HG03175 (cell line): ENCODE measurements around the gene NDUFS6.

Experiments
- ATAC-seq: cut with Tn5 transposase; IDR thresholded peaks from one replicate; pipeline ENCODE4 v1.9.1; 2021; ENCODE audit warnings: mild to moderate bottlenecking, moderate library complexity; ENCODE audit not compliant: unreplicated experiment

The NDUFS6 gene

DNA sequence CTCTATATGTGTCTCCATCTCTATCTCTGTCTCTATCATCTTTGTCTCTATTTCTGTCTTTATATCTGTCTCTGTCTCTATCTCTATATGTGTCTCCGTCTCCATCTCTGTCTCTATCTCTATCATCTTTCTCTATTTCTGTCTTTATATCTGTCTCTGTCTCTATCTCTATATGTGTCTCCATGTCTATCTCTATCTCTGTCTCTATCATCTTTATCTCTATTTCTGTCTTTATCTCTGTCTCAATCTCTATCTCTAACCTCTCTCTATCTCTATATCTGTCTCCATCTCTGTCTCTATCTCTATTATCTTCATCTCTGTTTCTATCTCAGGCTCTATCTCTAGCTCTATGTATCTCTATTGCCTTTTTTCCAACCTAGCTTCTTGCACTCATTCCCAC is 44.5 kb downstream of the NDUFS6 start:
- ATAC-seq: no peak

DNA sequence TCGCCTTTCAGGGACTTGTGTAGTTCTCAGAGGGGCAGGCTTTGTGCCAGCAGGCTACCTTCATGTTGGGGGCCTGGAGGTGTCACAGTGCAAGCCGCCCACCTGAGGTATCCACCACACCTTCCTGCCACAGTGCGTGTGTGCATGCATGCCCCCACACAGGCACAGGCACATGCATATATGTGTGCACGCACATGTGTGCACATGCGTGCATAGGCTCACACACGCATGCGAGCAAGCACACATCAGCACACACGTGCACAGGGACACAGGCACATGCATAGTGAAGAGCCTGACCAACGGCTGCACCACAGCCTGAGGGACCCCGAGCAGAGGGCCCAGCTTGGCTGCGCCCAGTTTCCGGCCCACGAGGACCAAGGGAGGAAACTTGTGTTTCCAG is 45.4 kb downstream of the NDUFS6 start:
- no peak for ATAC-seq

DNA sequence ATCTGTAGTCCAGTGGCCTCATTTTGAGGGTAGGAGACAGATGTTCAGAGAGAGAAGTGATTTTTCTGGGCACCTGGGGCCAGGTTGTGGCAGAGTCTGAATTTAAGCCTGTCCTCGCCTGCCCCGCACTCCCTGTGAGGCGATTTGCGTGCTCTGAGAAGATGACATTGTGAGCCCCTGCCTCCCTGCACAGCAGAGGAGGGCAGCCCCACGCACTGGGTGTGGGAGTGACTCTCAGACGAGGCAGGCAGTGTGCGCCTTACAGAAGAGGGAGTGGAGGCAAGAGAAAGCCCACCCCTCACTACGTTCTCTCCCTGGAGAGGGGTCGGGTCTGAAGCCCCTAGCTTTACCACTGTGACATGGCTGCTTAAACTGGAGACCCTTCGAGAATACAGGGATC is 45.8 kb downstream of the NDUFS6 start:
- ATAC-seq: no peak

DNA sequence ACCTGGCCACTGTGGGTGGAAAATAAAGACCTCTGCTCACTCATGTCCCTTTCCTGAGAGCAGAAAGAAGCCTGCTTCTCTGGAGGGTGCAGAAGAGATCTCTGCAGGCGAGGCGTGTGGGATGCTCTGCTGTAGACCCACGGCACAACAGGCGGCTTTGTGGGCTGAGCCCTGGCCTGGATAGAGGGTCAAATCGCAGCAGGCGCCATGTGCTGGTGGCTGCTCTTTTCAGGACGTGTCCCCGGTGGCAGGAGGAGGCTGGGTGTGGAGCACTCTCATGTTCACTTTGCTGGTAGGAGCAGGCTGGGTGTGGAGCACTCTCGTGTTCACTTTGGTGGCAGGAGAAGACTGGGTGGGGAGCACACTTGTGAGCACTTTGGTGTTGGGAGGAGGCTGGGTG is 46.4 kb downstream of the NDUFS6 start:
- ATAC-seq: no peak

DNA sequence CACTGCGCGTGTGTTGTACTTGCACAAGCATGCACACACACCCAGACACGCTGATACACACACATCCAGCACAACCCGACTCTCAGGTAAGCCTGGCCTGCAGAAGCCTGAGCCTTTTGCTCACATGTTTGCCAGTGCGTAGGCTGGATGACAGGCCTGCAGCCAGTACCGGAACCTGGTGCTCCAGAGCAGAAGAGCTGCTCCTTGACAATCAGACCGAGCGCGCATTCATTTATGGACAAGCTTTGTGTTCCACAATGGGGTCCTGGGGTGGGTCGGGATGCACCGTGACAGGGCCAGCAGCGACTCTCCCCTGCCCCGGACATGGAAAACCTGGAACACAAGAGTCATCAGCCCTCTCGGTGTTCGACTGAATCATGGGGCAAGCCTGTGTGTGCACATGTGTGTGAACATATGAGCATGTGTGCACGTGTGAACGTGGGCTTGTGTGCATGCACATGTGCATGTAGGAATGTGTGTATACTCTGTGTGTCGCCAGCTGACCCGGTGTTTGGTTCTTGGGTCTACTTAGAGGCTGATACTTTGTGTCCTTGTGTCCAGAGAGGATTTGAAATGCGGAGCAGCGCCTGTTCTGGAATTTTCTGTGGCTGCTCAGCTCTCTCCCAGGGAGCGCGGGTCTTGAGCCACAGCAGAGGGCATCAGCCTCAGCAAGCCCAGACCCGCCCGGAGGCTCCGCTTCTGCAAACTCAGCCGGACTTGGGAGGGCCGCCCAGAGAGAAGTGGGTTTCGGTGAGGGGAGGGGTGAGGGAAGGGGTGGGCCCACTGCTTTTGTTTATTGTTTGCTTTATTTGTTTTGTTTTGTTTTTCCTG is 49.3 kb downstream of the NDUFS6 start:
- no peak for ATAC-seq

DNA sequence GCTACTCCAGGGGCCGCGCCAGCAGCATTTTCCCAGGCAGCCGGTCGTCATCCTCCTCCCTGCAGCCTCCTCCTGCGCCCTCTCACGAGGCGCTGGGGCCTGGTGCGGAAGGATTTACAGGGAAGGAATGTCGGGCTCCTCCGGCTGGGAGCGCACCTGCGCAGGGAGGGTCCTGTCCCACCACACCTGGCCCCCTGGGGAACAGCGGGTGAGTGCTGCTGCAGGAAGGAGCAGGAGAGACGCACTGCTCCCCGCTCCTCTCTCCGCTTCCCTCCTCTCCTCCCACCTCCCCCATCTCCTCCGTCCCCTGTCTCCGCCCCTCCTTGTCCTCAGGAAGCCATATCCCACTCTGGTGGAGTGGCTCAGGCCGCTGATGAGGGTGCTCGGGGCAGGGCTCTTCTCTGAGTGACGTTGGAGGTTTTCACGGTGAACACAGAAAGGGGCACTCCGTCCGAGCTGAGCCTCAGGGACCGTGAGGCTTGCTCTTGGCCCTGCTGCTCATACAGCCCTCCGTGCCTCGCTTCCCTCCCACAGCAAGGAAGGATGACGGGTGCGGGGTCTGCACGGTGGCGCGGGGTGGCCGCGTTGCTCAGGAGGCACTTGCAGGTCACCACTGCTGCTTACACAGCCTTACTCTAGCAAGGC is 50.2 kb downstream of the NDUFS6 start:
- no peak for ATAC-seq

DNA sequence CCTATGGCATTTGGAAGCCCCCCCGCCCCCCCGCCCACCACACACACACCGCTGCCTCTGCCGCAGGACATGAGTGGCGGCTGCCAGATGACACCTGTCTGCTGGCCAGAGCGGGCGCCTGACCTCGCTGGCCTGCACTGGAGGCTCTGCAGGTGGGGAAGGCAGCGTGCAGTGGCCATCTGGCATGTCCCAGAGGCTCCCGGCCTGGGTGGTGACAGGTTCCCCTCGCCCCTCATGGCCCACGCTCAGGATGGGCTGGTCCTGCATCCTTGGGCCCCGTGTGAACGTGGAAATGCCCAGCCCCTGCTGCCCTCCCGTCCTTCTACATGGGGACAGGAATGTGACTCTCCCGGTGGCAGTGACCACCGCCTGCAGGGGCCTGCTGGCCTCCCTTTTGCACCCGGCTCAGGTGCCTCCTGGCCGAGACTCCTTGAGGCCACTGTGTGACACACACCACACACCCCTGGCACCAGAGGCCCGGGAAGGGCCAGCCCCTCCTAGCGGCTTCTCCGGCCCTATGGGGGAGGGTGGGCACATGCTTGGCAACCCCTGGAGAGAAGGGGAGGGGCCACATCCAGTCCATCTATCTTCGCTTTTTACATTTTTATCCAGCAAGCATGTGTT is 51.2 kb downstream of the NDUFS6 start:
- no peak for ATAC-seq

DNA sequence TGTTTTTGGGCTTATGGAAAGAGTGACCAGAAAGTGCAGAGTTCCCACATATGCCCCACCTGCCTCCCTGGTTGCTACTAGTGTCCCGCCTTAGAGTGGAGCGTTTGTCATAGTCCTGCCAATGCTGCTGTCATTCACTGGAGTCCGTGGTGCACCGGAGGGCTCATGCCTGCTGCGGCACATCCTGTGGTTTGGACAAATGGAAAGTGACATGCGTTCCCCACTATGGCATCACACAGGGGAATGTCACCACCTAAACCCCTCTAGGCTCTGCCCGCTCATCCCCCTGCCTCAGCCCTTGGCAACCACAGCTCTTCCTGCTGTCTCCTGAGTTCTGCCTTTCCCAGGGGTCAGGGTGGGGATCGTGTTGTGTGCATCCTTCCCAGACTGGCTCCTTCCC is 52.3 kb downstream of the NDUFS6 start:
- ATAC-seq: no peak

DNA sequence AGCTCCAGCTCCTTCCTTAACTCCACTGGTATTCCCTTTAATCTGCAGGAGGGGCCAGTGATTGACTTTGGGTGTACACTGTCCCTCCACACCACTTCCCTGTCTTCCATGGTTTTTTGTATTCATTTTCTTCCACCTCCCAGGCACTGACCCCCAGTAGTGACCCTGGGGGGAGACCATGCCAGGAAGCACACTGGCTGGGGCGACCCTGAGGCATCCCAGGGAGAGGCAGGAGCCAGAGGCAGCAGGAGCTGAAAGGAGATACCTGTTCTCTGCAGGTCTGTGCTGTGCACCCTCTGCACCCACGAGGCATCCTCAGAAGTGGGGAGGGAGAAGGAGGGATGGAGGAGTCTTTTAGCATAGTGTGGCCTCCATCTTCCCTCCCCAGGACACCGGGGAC is 53.9 kb downstream of the NDUFS6 start:
- ATAC-seq: no peak

DNA sequence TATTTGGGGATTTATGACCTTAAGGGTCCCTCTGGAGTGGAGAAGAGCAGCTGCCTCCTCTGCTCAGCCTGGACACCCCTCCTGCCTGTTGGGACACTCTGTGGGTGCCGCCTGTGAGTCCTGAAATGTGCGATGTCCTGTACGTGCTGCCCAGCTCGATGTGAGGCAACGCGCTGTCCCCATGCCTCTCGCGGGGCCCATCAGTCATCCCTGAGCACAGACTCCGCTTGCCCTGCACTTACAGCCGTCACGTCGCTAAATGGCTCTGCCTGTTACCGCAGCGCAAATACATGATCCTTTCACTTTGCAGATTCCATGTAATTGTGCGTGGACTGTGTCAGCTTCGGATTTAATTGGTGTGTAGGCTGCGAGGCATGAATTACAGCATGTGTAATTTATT is 54.4 kb downstream of the NDUFS6 start:
- no peak for ATAC-seq

DNA sequence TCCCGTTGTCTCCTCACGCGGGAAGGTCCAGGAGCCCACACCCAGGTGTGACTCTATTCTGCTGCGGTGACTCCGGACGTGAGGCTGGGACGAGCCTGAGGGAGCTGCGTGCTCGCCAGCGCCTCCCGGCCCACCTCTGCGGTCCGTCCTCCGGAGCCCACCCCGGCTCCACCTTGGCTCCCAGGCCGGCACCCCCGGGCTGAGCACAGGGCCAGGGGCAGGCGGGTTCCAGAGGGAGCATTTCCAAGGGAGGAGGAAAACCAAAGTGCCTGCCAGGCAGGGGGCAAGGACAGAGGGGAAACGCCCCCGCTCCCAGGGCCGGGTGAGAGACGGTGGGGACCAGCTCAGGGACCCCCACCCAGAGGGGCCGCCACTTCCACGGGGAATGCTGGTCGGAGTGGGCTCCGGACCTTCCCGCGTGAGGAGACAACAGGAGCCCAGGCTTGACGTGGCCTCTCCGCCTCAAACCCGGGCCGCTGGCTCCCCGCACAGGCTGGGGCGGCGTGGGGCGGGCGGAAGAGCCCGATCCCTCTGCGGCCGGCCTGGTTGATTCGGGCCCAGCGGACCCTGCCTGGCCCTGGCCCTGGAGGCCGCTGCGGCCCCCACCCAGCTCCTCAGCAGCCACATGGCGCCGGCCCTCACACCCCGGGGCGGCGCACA is 55.5 kb downstream of the NDUFS6 start:
- ATAC-seq: no peak

DNA sequence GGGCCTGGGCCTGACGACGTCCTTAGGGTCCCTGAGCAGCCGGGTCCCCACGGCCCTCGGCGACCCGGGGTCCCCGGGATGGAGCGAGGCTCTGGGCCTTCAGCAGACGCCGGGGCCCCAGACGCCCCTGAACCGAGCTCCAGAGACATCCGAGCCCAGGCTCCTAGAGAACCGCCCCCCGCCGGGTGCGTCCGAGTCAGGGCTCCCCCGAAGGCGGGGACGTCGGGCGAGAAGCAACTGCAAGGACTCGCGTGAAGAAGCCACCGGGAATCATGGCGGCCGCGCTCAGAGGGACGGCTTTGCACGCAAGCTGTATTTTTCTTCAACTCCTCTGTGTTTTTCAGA is 56.0 kb downstream of the NDUFS6 start:
- ATAC-seq: no peak

DNA sequence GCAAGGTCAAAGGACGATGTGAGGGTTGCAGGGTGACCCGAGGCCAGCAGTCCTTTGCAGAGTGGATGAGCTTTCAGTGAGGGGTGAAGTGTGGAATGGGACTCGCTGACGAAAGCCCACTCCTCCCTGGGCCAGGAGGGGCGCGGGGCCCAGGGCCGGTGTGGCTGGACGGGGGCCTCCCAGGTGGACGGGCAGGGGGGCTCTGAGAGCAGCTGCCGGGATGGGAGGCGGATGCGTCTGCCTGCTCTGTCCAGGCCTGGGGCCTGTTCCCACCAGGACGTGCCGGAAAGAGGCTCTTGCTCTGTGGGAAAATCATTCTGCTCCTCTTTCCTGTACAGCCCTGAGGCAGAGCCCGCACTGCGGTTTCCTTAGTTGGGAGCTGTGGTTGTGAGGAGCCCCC is 57.2 kb downstream of the NDUFS6 start:
- ATAC-seq: no peak

DNA sequence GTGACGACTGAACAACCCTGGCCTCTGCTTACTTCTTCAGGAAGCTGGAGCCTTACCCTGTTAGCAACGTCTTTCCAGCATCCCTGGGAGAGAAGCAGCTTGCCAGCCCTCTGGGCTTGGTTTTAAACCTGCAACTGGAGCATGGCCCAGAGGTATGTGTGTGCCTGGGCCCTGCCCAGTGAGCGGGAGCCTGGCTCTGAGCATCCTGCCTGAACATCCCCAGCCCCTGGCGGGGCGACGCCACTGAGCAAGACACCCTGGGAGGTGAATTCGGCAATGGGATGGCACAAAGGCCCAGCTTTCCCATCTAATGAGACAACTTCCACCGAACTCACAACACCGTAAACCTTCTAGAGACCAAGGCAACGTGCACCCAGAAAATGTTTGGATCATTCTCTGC is 57.9 kb downstream of the NDUFS6 start:
- no peak for ATAC-seq

DNA sequence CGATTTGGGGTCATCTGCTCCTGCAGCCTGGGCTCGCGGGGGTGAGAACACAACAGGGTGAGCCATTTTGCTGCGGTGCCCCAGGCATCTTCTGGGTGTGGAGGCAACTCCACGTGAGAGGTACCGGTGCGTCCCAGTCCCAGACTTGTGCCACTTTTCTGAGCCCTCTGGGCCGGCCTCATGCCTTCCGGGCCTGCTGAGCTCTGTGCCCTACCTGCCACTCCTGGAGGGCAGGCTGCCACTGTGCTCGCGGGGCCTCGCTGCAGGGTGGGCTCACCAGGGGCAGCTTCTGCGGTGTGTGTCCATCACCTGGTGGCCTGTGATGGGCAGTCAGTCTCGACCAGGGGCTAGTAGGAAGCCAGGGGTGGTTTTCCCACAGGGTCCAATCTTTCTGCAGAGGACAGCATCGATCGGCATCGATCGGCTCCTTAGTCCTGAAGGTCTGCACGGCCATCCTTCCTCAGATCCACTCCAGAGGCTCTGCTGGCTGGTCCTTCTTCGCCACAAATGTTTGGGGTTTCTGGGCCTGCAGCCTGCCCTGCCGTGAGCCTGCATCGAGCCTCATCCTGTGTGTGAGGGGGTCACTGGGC is 58.9 kb downstream of the NDUFS6 start:
- ATAC-seq: no peak

DNA sequence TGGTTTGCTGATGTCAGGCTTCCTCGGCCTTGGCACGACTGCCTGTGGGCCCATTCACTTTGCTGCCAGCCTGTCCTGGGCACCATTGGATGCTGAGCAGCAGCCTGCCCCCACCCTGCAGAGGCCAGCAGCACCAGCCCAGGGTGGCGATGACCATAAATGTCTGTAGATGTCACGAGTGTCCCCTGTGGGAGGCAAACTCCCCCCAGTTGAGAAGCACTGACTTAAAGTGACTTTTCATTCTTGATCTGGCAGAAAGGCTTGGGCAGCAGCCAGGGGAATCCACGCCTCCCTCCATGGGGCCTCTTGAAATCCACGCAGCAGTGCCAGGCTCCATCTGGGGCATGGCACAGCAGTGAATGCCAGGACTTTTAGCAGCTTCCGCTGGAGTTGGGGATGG is 59.7 kb downstream of the NDUFS6 start:
- ATAC-seq: no peak

DNA sequence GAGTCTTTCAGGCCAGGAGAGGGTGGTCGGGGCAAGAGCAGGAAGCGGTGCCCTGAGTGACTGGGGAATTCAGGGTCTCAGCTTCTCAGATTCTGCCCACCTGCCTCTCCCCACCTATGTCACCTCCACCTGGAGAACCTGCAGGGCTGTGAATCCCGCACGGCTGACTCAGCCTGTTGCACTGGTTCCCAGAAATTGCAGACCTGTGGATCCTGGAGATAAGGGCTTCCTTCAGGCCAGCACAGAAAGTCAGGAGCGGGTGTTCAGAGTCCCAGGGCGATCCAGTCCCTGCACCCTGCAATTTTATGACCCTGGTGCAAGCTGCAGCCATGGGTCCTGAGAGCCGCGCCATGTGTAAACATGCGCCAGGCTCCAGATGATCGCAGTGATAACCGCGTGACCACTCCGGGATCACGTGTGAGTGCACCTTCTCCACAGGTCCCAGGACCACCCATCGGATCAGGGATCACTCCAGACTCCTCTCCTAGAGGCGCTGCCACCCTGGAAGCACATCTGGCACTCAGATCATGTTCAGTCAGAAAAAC is 63.8 kb downstream of the NDUFS6 start:
- no peak for ATAC-seq

DNA sequence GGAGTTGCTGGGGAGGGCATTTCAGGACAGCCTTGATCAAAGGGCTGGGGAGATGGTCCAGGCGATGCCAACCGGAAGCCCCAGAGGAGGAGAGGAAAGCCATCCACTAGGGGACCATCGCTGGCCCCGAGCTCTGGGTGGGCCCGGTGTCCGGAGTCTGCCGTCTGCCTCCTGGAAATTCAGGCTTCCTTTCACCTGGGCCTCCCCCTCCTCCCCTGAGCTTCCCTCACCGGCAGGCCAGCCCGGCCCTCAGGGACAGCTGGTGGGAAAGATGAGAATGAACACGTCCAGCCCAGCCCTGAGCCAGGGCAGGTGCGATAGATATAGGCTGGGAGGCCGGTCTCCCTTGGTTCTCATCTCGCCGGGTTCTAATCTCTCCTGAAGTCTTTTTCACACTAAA is 64.3 kb downstream of the NDUFS6 start:
- ATAC-seq: no peak
